K562 (cell line): ENCODE data around the gene HOXA11. TPM values are rescaled to one million over a fixed set of nuclear protein-coding genes. Genes with fewer than 3 reads are reported as not detected.

Experiments used
- ATAC-seq: fragments of 200-7000 bp; cut with Tn5 transposase; 3 replicates; pipeline ENCODE4 v1.9.1; 2020; ENCODE audit warnings: moderate library complexity
- BruUV-seq: library from RNA; stranded (reverse); fragments of 400-500 nt; replicated peaks from 2 replicates; lab custom pipeline; 2021; lab: Mats Ljungman, UMichigan
- CTCF ChIA-PET: fragments of 300-600 bp; formaldehyde crosslinking; extraction: SDS; loops from one replicate; lab custom pipeline; 2021; ENCODE audit warnings: low intra/inter-chr PET ratio; lab: Yijun Ruan, JAX
- POLR2A ChIA-PET: fragments of 300-600, 350-650 bp; sonication (Branson Sonifier 250); formaldehyde crosslinking; extraction: SDS; loops from one replicate; lab custom pipeline; 2021; ENCODE audit warnings: antibody characterized with exemption, inconsistent platforms; lab: Yijun Ruan, JAX
- DNase-seq, 4 experiments: peaks; one replicate each; pipeline versions ENCODE4 v3.0.0 to v3.0.0-alpha.2; 2011 to 2018; ENCODE audit warnings: low spot score in 3 of 4, mixed read lengths in 3 of 4; ENCODE audit errors: extremely low read depth in 1 of 4
- FAIRE-seq: peaks from 2 replicates; lab custom pipeline; 2011; peaks lifted over from hg19 to GRCh38; lab: Jason Lieb, UNC
- H2AFZ ChIP-seq: 2 replicates; pipeline ENCODE4 v1.6.0; 2011; ENCODE audit warnings: low read depth, low read length, control low read depth, inconsistent platforms
- H3K27ac ChIP-seq: fragments of 200-600 bp; 3 replicates; pipeline ENCODE4 v1.8.0; 2011; ENCODE audit warnings: low read depth, mild to moderate bottlenecking, control low read depth, inconsistent platforms, low read length, moderate library complexity, mixed read lengths; ENCODE audit errors: extremely low read depth
- H3K27me3 ChIP-seq, 2 experiments: fragments of 300-600 bp in 1 of 2; 2 replicates in 1 of 2; 3 replicates in 1 of 2; pipeline versions ENCODE4 v1.6.0 to v1.8.0; 2011; ENCODE audit warnings: inconsistent platforms in 2 of 2, low read length in 2 of 2, mild to moderate bottlenecking in 1 of 2, mixed read lengths in 1 of 2, moderate library complexity in 1 of 2; ENCODE audit not compliant: control insufficient read depth in 2 of 2, insufficient read depth in 2 of 2
- H3K36me3 ChIP-seq: fragments of 300-600 bp; 3 replicates; pipeline ENCODE4 v1.8.0; 2011; ENCODE audit warnings: mild to moderate bottlenecking, low read length, inconsistent platforms; ENCODE audit not compliant: control insufficient read depth, insufficient read depth
- H3K4me1 ChIP-seq, 2 experiments: fragments of 200-600 bp in 1 of 2; replicated peaks in 1 of 2; 2 replicates in 1 of 2; 3 replicates in 1 of 2; pipeline versions ENCODE4 v1.5.1 to v1.8.0; 2011; ENCODE audit warnings: inconsistent platforms in 2 of 2, low read length in 2 of 2, mild to moderate bottlenecking in 1 of 2, mixed read lengths in 1 of 2, moderate library complexity in 1 of 2; ENCODE audit not compliant: control insufficient read depth in 2 of 2, insufficient read depth in 2 of 2
- H3K4me2 ChIP-seq: 2 replicates; pipeline ENCODE4 v1.6.1; 2011; ENCODE audit warnings: low read length, control low read depth, inconsistent platforms, mixed read lengths; ENCODE audit not compliant: insufficient read depth
- H3K4me3 ChIP-seq: fragments of 200-600 bp; sonication (generic), shearing (Covaris generic); 2 replicates; pipeline ENCODE4 v1.5.1; 2016; ENCODE audit warnings: control low read depth, inconsistent platforms
- H3K79me2 ChIP-seq: fragments of 200-600 bp; 3 replicates; pipeline ENCODE4 v1.8.0; 2011; ENCODE audit warnings: low read length, inconsistent platforms; ENCODE audit not compliant: control insufficient read depth, insufficient read depth
- H3K9ac ChIP-seq, 2 experiments: 2 replicates each; pipeline versions ENCODE4 v1.6.0 to v1.6.1; 2011; ENCODE audit warnings: low read depth in 2 of 2, low read length in 2 of 2, control low read depth in 1 of 2, inconsistent platforms in 1 of 2, mild to moderate bottlenecking in 1 of 2, mixed read lengths in 1 of 2; ENCODE audit not compliant: insufficient read depth in 1 of 2
- H3K9me1 ChIP-seq: one replicate; pipeline ENCODE4 v1.6.0; 2011; ENCODE audit warnings: inconsistent platforms, mild to moderate bottlenecking, low read length, moderate library complexity; ENCODE audit not compliant: control insufficient read depth, insufficient read depth
- H3K9me3 ChIP-seq: replicated peaks from 2 replicates; pipeline ENCODE4 v1.5.1; 2011; ENCODE audit warnings: low read depth, low read length, inconsistent platforms; ENCODE audit not compliant: control insufficient read depth, insufficient read depth
- H4K20me1 ChIP-seq: replicated peaks from 2 replicates; pipeline ENCODE4 v1.6.1; 2011; ENCODE audit warnings: low read length, inconsistent platforms, mixed read lengths; ENCODE audit not compliant: control insufficient read depth, insufficient read depth
- BRD4 ChIP-seq: fragments of 200-600 bp; sonication (generic); IDR thresholded peaks from 2 replicates; pipeline ENCODE4 v1.6.1; 2017; ENCODE audit warnings: inconsistent platforms
- CBX1 ChIP-seq: sonication (generic); IDR thresholded peaks from 2 replicates; pipeline ENCODE4 v1.6.1; 2016; ENCODE audit warnings: antibody characterized with exemption, low read depth, mild to moderate bottlenecking
- CGGBP1 ChIP-seq: fragments of 250-450 bp; sonication (Bioruptor Pico); IDR thresholded peaks from 2 replicates; pipeline ENCODE4 v1.9.0; 2021; ENCODE audit warnings: mild to moderate bottlenecking
- NR0B1 ChIP-seq: fragments of 450-650 bp; IDR thresholded peaks from one replicate; pipeline ENCODE4 v1.6.1; 2018; ENCODE audit warnings: mild to moderate bottlenecking, moderate library complexity; ENCODE audit not compliant: partially characterized antibody
- NR2C1 ChIP-seq, 2 experiments: fragments of 450-650 bp; IDR thresholded peaks; 2 replicates each; pipeline ENCODE4 v1.6.1; 2017; ENCODE audit warnings: mild to moderate bottlenecking in 2 of 2, antibody characterized with exemption in 1 of 2, inconsistent platforms in 1 of 2, missing compliant biosample characterization in 1 of 2, missing genetic modification characterization in 1 of 2
- SIRT6 ChIP-seq: IDR thresholded peaks from one replicate; pipeline ENCODE4 v1.6.1; 2012; ENCODE audit warnings: low read depth, mild to moderate bottlenecking, control low read depth, inconsistent platforms, low read length, moderate library complexity
- TCF7L2 ChIP-seq: fragments of 150-350 bp; IDR thresholded peaks from 2 replicates; pipeline ENCODE4 v1.6.1; 2016; ENCODE audit warnings: low read depth, mild to moderate bottlenecking, low read length, moderate library complexity
- TEAD1 ChIP-seq, 2 experiments: fragments of 450-650 bp in 1 of 2; sonication (generic) in 1 of 2; formaldehyde crosslinking; IDR thresholded peaks; 2 replicates each; pipeline versions ENCODE4 v1.4.0 to v1.8.0; 2020 to 2022; ENCODE audit warnings: mild to moderate bottlenecking in 2 of 2, missing genetic modification reagents in 1 of 2
- TEAD4 ChIP-seq, 2 experiments: sonication (generic) in 1 of 2; formaldehyde crosslinking in 1 of 2; IDR thresholded peaks; 2 replicates each; pipeline versions ENCODE4 v1.6.1 to v1.8.0; 2012 to 2022; ENCODE audit warnings: borderline replicate concordance in 1 of 2, inconsistent platforms in 1 of 2, low read length in 1 of 2, mild to moderate bottlenecking in 1 of 2, missing genetic modification reagents in 1 of 2
- ZFP30 ChIP-seq: fragments of 250-450 bp; sonication (Bioruptor Pico); IDR thresholded peaks from 2 replicates; pipeline ENCODE4 v1.8.0; 2022; ENCODE audit warnings: moderate library complexity, mild to moderate bottlenecking, inconsistent platforms, borderline replicate concordance
- WGBS: fragments of 100-300 bp; shearing (Covaris generic); methylation state at CpG from one replicate; pipeline ENCODE4 v1.1.6; 2016; ENCODE audit warnings: low coverage, mixed read lengths; ENCODE audit not compliant: insufficient coverage; ENCODE audit errors: missing lambda C conversion rate; 5-methylcytosine and 5-hydroxymethylcytosine counted together
- in situ Hi-C: fragments of 300-500 bp; cut with MboI; formaldehyde crosslinking; loops from 4 replicates; pipeline ENCODE4 v1.15.0; 2018; ENCODE audit warnings: inconsistent platforms, mixed read lengths
- intact Hi-C: fragments of 100-400 bp; cut with micrococcal nuclease; formaldehyde crosslinking; loops from 2 replicates; pipeline ENCODE4 v1.14.2; 2022
- polyA plus RNA-seq, 8 experiments: library from polyadenylated mRNA; depleted of rRNA in 4 of 8; stranded (reverse) in 5 of 8; unstranded in 3 of 8; fragments of >200 nt; fragmentation: Nextera tagmentation in 2 of 8; fragmentation: Illumina TruSeq in 1 of 8; extraction: Ambion mirVana in 2 of 8; extraction: Trizol in 1 of 8; gene quantifications; 2 replicates each; pipeline versions ENCODE4 v1.2.1 to v1.2.3, GENCODE V29; 2011 to 2014; ENCODE audit warnings: inconsistent platforms in 1 of 8, missing spikeins in 1 of 8
- total RNA-seq, 7 experiments: library from RNA; depleted of rRNA in 6 of 7; stranded (reverse); fragments of >200 nt in 6 of 7; fragmentation: Illumina TruSeq in 2 of 7; extraction: Trizol in 2 of 7; gene quantifications; 2 replicates each; pipeline versions ENCODE4 v1.2.1 to v1.2.3, GENCODE V29; 2011 to 2021; ENCODE audit warnings: low replicate concordance in 1 of 7

Gene HOXA11
- total and polyA plus RNA-seq, 9 of the 15 experiments (the other 6 are each of a cell fraction or from before 2014, with no cell fraction given) = not detected

GRCh38 chr7:27172823-27173510 is 12.1 kb downstream of the HOXA11 start:
- peaks cover 0 to 3% of the 10 kb centered on the region in 2 experiments; a peak in 1 of 5 replicates for H3K4me1 ChIP-seq
- DNase-seq (no peak), FAIRE-seq (no peak), ATAC-seq (no peak)
- no peak overlapping the region for H3K9ac ChIP-seq
- ChIA-PET CTCF (no interaction called here), POLR2A (no interaction called here)
- intact Hi-C loops (no loop called here), in situ Hi-C loops (loop anchor here (25.0 kb wide), 3 partner anchors 661 to 1286 kb away; no protein-coding TSS in a partner anchor)
- no TSS peak for BruUV-seq
- no peak overlapping the region for H3K4me2 ChIP-seq
- no peak overlapping the region for H2AFZ ChIP-seq
- peaks cover 29 to 76% of the 10 kb centered on the region in 2 experiments for H3K27me3 ChIP-seq
- no peaks in the 10 kb centered on the region for H4K20me1 ChIP-seq
- H3K9me3 ChIP-seq = no peaks in the 10 kb centered on the region
- TF ChIP-seq CGGBP1 (CRISPR knock-in tag) = no peak
- TF ChIP-seq NR2C1 (IDR thresholded peaks at IDR 0.05) = no peak
- no peak for TF ChIP-seq NR2C1 (tag; IDR thresholded peaks at IDR 0.05)
- no peak for TF ChIP-seq CBX1
- TF ChIP-seq TCF7L2 = no peak
- no peak for TF ChIP-seq SIRT6
- no peak for TF ChIP-seq TEAD1 (CRISPR knock-in tag; IDR thresholded peaks at IDR 0.05)
- TF ChIP-seq NR0B1 = no peak
- no peak for TF ChIP-seq BRD4
- no peak for TF ChIP-seq TEAD4 (IDR thresholded peaks at IDR 0.05; ENCODE audit: low read length)
- TF ChIP-seq TEAD4 (CRISPR knock-in tag; IDR thresholded peaks at IDR 0.05; ENCODE audit: borderline replicate concordance) = no peak
- TF ChIP-seq ZFP30 (CRISPR knock-in tag) = no peak
- H3K36me3 ChIP-seq = no peaks in the 10 kb centered on the region
- no peaks in the 10 kb centered on the region for H3K79me2 ChIP-seq
- no peaks in the 10 kb centered on the region for H3K9me1 ChIP-seq
- 23% methylated on average over 20 of the region's 58 CpGs for WGBS
- H3K27ac ChIP-seq = no peak overlapping the region
- no peak overlapping the region for H3K4me3 ChIP-seq
